Measurements from ENCODE around the gene CDKN2C. TPM values are rescaled to one million over a fixed set of nuclear protein-coding genes. Genes with fewer than 3 reads are reported as not detected.

Gene CDKN2C
- total and polyA plus RNA-seq, 2 donors (not counting 1 experiment from before 2014, with no cell fraction given): 24.4 to 31.5 TPM

GRCh38 chr1:50993645-50994044 lies 23.6 kb downstream of the CDKN2C start:
- Histone ChIP-seq H3K4me3 (replicated peaks in 1 of 4; ENCODE audit: control extremely low read depth in 1 of 4, insufficient read depth in 1 of 4, low read depth in 3 of 4, low read length in 4 of 4) (no peak overlapping the region), H3K36me3 (ENCODE audit: control insufficient read depth, insufficient read depth, low read length) (no peaks in the 10 kb centered on the region), H3K9ac (ENCODE audit: insufficient read depth, low read length) (no peak overlapping the region), H3K4me2 (ENCODE audit: extremely low read depth, insufficient read depth, low read length) (no peak overlapping the region), H3K9me3 (ENCODE audit: control insufficient read depth, insufficient read depth, low read depth, low read length) (no peaks in the 10 kb centered on the region), H4K20me1 (ENCODE audit: control insufficient read depth, extremely low read depth, insufficient read depth, low read length) (no peaks in the 10 kb centered on the region), H2AFZ (ENCODE audit: low read length) (no peak overlapping the region), H3K27me3 (ENCODE audit: control insufficient read depth, insufficient read depth, low read length) (no peaks in the 10 kb centered on the region), H3K79me2 (ENCODE audit: control insufficient read depth, insufficient read depth, low read length) (no peaks in the 10 kb centered on the region), H3K4me1 (ENCODE audit: control insufficient read depth, extremely low read depth, insufficient read depth, low read length) (peaks cover 4% of the 10 kb centered on the region), H3K27ac (ENCODE audit: insufficient read depth, low read length) (no peak overlapping the region)
- TF ChIP-seq CTCF (conservative IDR thresholded peaks at IDR 0.05 in 1 of 2, IDR thresholded peaks at IDR 0.05 in 1 of 2; ENCODE audit: low read depth in 1 of 2, low read length in 2 of 2) (no peak), EZH2 (IDR thresholded peaks at IDR 0.05; ENCODE audit: low read length, missing control alignments) (no peak)
- DNase-seq (ENCODE audit: low read depth in 2 of 2): no peak

GRCh38 chr1:50994997-50995396 lies 25.0 kb downstream of the CDKN2C start:
- Histone ChIP-seq H3K27me3 (ENCODE audit: control insufficient read depth, insufficient read depth, low read length) (no peaks in the 10 kb centered on the region), H4K20me1 (ENCODE audit: control insufficient read depth, extremely low read depth, insufficient read depth, low read length) (no peaks in the 10 kb centered on the region), H3K4me3 (replicated peaks in 1 of 4; ENCODE audit: control extremely low read depth in 1 of 4, insufficient read depth in 1 of 4, low read depth in 3 of 4, low read length in 4 of 4) (no peak overlapping the region), H3K27ac (ENCODE audit: insufficient read depth, low read length) (no peak overlapping the region), H2AFZ (ENCODE audit: low read length) (no peak overlapping the region), H3K9me3 (ENCODE audit: control insufficient read depth, insufficient read depth, low read depth, low read length) (no peaks in the 10 kb centered on the region), H3K9ac (ENCODE audit: insufficient read depth, low read length) (no peak overlapping the region), H3K36me3 (ENCODE audit: control insufficient read depth, insufficient read depth, low read length) (no peaks in the 10 kb centered on the region), H3K4me2 (ENCODE audit: extremely low read depth, insufficient read depth, low read length) (no peak overlapping the region), H3K79me2 (ENCODE audit: control insufficient read depth, insufficient read depth, low read length) (no peaks in the 10 kb centered on the region), H3K4me1 (ENCODE audit: control insufficient read depth, extremely low read depth, insufficient read depth, low read length) (no peaks in the 10 kb centered on the region)
- TF ChIP-seq EZH2 (IDR thresholded peaks at IDR 0.05; ENCODE audit: low read length, missing control alignments): no peak
- no peak for TF ChIP-seq CTCF (conservative IDR thresholded peaks at IDR 0.05 in 1 of 2, IDR thresholded peaks at IDR 0.05 in 1 of 2; ENCODE audit: low read depth in 1 of 2, low read length in 2 of 2)
- DNase-seq (ENCODE audit: low read depth in 2 of 2): no peak

GRCh38 chr1:50995651-50996050 lies 25.6 kb downstream of the CDKN2C start:
- no peak for DNase-seq (ENCODE audit: low read depth in 2 of 2)
- Histone ChIP-seq H3K79me2 (ENCODE audit: control insufficient read depth, insufficient read depth, low read length) (no peaks in the 10 kb centered on the region), H3K4me1 (ENCODE audit: control insufficient read depth, extremely low read depth, insufficient read depth, low read length) (no peaks in the 10 kb centered on the region), H3K9ac (ENCODE audit: insufficient read depth, low read length) (no peak overlapping the region), H4K20me1 (ENCODE audit: control insufficient read depth, extremely low read depth, insufficient read depth, low read length) (no peaks in the 10 kb centered on the region), H3K27me3 (ENCODE audit: control insufficient read depth, insufficient read depth, low read length) (no peaks in the 10 kb centered on the region), H2AFZ (ENCODE audit: low read length) (no peak overlapping the region), H3K36me3 (ENCODE audit: control insufficient read depth, insufficient read depth, low read length) (no peaks in the 10 kb centered on the region), H3K4me3 (replicated peaks in 1 of 4; ENCODE audit: control extremely low read depth in 1 of 4, insufficient read depth in 1 of 4, low read depth in 3 of 4, low read length in 4 of 4) (no peak overlapping the region), H3K4me2 (ENCODE audit: extremely low read depth, insufficient read depth, low read length) (no peak overlapping the region), H3K9me3 (ENCODE audit: control insufficient read depth, insufficient read depth, low read depth, low read length) (no peaks in the 10 kb centered on the region), H3K27ac (ENCODE audit: insufficient read depth, low read length) (no peak overlapping the region)
- TF ChIP-seq EZH2 (IDR thresholded peaks at IDR 0.05; ENCODE audit: low read length, missing control alignments): no peak
- no peak for TF ChIP-seq CTCF (conservative IDR thresholded peaks at IDR 0.05 in 1 of 2, IDR thresholded peaks at IDR 0.05 in 1 of 2; ENCODE audit: low read depth in 1 of 2, low read length in 2 of 2)
